Activated T-helper 1 cell treated with anti-CD3 and anti-CD28 coated beads, Interleukin-2, amount 50 U/mL, for 16 hours (primary cell): ENCODE results near the gene CD34.

ENCODE experiments used
- DNase-seq, 2 donors: peaks; one replicate each; pipeline ENCODE4 v3.0.0-alpha.2; 2020; ENCODE audit warnings: low read depth in 1 of 2, low spot score in 1 of 2

CD34 gene

GRCh38 chr1:207836591-207837347 lies 74.2 kb downstream of the CD34 start:
- no peak for DNase-seq

- DNase-seq = no peak
These were observed 75.0 kb downstream of the CD34 start for GRCh38 chr1:207835958-207836357.

GRCh38 chr1:207833956-207834660 lies 76.8 kb downstream of the CD34 start:
- DNase-seq = no peak

GRCh38 chr1:207833381-207833780 lies 77.5 kb downstream of the CD34 start:
- DNase-seq = no peak

GRCh38 chr1:207832796-207833195 lies 78.1 kb downstream of the CD34 start:
- no peak for DNase-seq

- peak in 1 of 2 donors; percentile 23 for DNase-seq
These were observed 79.2 kb downstream of the CD34 start for GRCh38 chr1:207831517-207832327.
